Keratinocyte (primary cell): ENCODE data around the gene CRYAA.
"Not testable (repeated sequence)": the region's sequence is repeated elsewhere in the genome, so short reads cannot be mapped to it uniquely, and the experiment has no call there.

Experiments used
- CTCF ChIP-seq, 3 experiments: IDR thresholded peaks in 1 of 3; conservative IDR thresholded peaks in 1 of 3; optimal IDR thresholded peaks in 1 of 3; 2 replicates in 2 of 3; 3 replicates in 1 of 3; pipeline versions ENCODE3 to v1.5.1; 2011; ENCODE audit warnings: low read length in 3 of 3, mild to moderate bottlenecking in 3 of 3, moderate library complexity in 2 of 3, control low read depth in 1 of 3, inconsistent platforms in 1 of 3; ENCODE audit not compliant: insufficient read depth in 2 of 3; ENCODE audit errors: extremely low read depth in 1 of 3
- EZH2 ChIP-seq: IDR thresholded peaks from one replicate; pipeline ENCODE4 v1.6.1; 2012; ENCODE audit warnings: inconsistent platforms, mild to moderate bottlenecking, low read length, moderate library complexity

GRCh38 chr21:43174998-43175397 is 6.2 kb downstream of the CRYAA start:
- not testable (repeated sequence) for TF ChIP-seq CTCF (optimal IDR thresholded peaks at IDR 0.05 in 1 of 3, IDR thresholded peaks at IDR 0.05 in 1 of 3, conservative IDR thresholded peaks at IDR 0.05 in 1 of 3; ENCODE audit: extremely low read depth in 1 of 3, insufficient read depth in 2 of 3, low read length in 3 of 3); EZH2
